Endodermal cell (in vitro differentiated cells): ENCODE data around the gene MFN1. TPM values are rescaled to one million over a fixed set of nuclear protein-coding genes. Genes with fewer than 3 reads are reported as not detected.

ENCODE experiments used
- DNase-seq: peaks from one replicate; pipeline ENCODE4 v3.0.0-alpha.2; 2017
- H3K27ac ChIP-seq: 2 replicates; pipeline ENCODE4 v1.5.1; 2013; ENCODE audit warnings: mild to moderate bottlenecking, low read depth, low read length, moderate library complexity
- H3K27me3 ChIP-seq: 2 replicates; pipeline ENCODE4 v1.6.1; 2013; ENCODE audit warnings: mild to moderate bottlenecking, low read length, moderate library complexity; ENCODE audit not compliant: insufficient read depth, control insufficient read depth, poor library complexity, severe bottlenecking
- H3K36me3 ChIP-seq: 2 replicates; pipeline ENCODE4 v1.7.0; 2013; ENCODE audit warnings: mild to moderate bottlenecking, low read length, moderate library complexity; ENCODE audit not compliant: control insufficient read depth, insufficient read depth
- H3K4me1 ChIP-seq: one replicate; pipeline ENCODE4 v1.7.0; 2013; ENCODE audit warnings: low read length; ENCODE audit not compliant: control insufficient read depth, insufficient read depth
- H3K4me3 ChIP-seq: 2 replicates; pipeline ENCODE4 v1.5.1; 2013; ENCODE audit warnings: mild to moderate bottlenecking, low read length, moderate library complexity
- H3K9ac ChIP-seq: 2 replicates; pipeline ENCODE4 v1.6.1; 2013; ENCODE audit warnings: mild to moderate bottlenecking, low read length, moderate library complexity; ENCODE audit not compliant: poor library complexity, severe bottlenecking; ENCODE audit errors: extremely low read depth
- H3K9me3 ChIP-seq: 2 replicates; pipeline ENCODE4 v1.6.1; 2013; ENCODE audit warnings: mild to moderate bottlenecking, low read length, moderate library complexity; ENCODE audit not compliant: control insufficient read depth
- H3K27ac Mint-ChIP-seq: 2 replicates; pipeline ENCODE4 v1.8.0; 2020; ENCODE audit warnings: mixed read lengths
- H3K27me3 Mint-ChIP-seq: 2 replicates; pipeline ENCODE4 v1.8.0; 2021; ENCODE audit warnings: mild to moderate bottlenecking, mixed read lengths; ENCODE audit not compliant: insufficient read depth
- H3K36me3 Mint-ChIP-seq: 2 replicates; pipeline ENCODE4 v1.8.0; 2020; ENCODE audit warnings: low read depth, mixed read lengths
- H3K4me1 Mint-ChIP-seq: 2 replicates; pipeline ENCODE4 v1.8.0; 2020; ENCODE audit warnings: mixed read lengths
- H3K4me3 Mint-ChIP-seq: 2 replicates; pipeline ENCODE4 v1.8.0; 2020; ENCODE audit warnings: mild to moderate bottlenecking, moderate library complexity, mixed read lengths
- H3K9me3 Mint-ChIP-seq: 2 replicates; pipeline ENCODE4 v1.8.0; 2020; ENCODE audit warnings: mild to moderate bottlenecking, mixed read lengths
- CTCF ChIP-seq: fragments of 200-600 bp; sonication (generic); conservative IDR thresholded peaks from 2 replicates; pipeline ENCODE4 v1.5.0; 2021; ENCODE audit warnings: antibody characterized with exemption, mild to moderate bottlenecking
- WGBS, 2 experiments: methylation state at CpG; one replicate each; pipeline versions ENCODE4 v1.1.5 to v1.1.7; 2013; ENCODE audit warnings: missing lambda C conversion rate in 2 of 2, mixed read lengths in 1 of 2; ENCODE audit not compliant: insufficient coverage in 1 of 2, insufficient read length in 1 of 2; 5-methylcytosine and 5-hydroxymethylcytosine counted together
- total RNA-seq, 2 donors: library from RNA; stranded (reverse); fragmentation: NEBNext Ultra II Directional in 1 of 2; extraction: Animal tissue kit (Norgen Biotek cat#: 25700) in 1 of 2; gene quantifications; 2 replicates in 1 of 2; 3 replicates in 1 of 2; pipeline ENCODE4 v1.2.1, GENCODE V29; 2021

The MFN1 gene
- total RNA-seq, 2 donors from 2014 or later: 42.9 to 45.1 TPM

GRCh38 chr3:179336345-179336929, 11.1 kb upstream of the MFN1 start:
- Histone ChIP-seq H3K9me3 (no peaks in the 10 kb centered on the region), H3K9ac (no peak overlapping the region), H3K27me3 (no peaks in the 10 kb centered on the region), H3K4me1 (no peaks in the 10 kb centered on the region), H3K4me3 (no peak overlapping the region), H3K36me3 (peaks cover 53% of the 10 kb centered on the region), H3K27ac (no peak overlapping the region)
- TF ChIP-seq CTCF: no peak
- DNase-seq: no peak
- H3K4me3 Mint-ChIP-seq: no peak overlapping the region
- WGBS, 2 experiments: 33% methylated on average over 1 of the region's 1 CpG; no CpG with 5 or more reads in 1 of the 2 experiments
- H3K36me3 Mint-ChIP-seq: peaks cover 73% of the 10 kb centered on the region
- H3K27ac Mint-ChIP-seq: no peak overlapping the region
- no peaks in the 10 kb centered on the region for H3K4me1 Mint-ChIP-seq
- no peaks in the 10 kb centered on the region for H3K27me3 Mint-ChIP-seq
- no peaks in the 10 kb centered on the region for H3K9me3 Mint-ChIP-seq

GRCh38 chr3:179348325-179349013, 960 bp downstream of the MFN1 start:
- peak overlapping the region; percentile 64 for H3K9ac ChIP-seq
- no peak for DNase-seq
- TF ChIP-seq CTCF: no peak
- Mint-ChIP-seq H3K4me1 (peaks cover 9% of the 10 kb centered on the region), H3K36me3 (peaks cover 23% of the 10 kb centered on the region), H3K4me3 (peak overlapping the region; percentile 96), H3K27me3 (no peaks in the 10 kb centered on the region), H3K9me3 (no peaks in the 10 kb centered on the region), H3K27ac (peak overlapping the region; percentile 98)
- 55 to 79% methylated on average over 3 to 5 of the region's 5 CpGs for WGBS, 2 experiments
- no peaks in the 10 kb centered on the region for H3K9me3 ChIP-seq
- peaks cover 17% of the 10 kb centered on the region for H3K36me3 ChIP-seq
- H3K4me1 ChIP-seq: no peaks in the 10 kb centered on the region
- peak overlapping the region; percentile 97 for H3K4me3 ChIP-seq
- no peaks in the 10 kb centered on the region for H3K27me3 ChIP-seq
- H3K27ac ChIP-seq: no peak overlapping the region

GRCh38 chr3:179355996-179356395, 8.5 kb downstream of the MFN1 start:
- no peaks in the 10 kb centered on the region for H3K27me3 Mint-ChIP-seq
- Histone ChIP-seq H3K36me3 (peaks cover 71% of the 10 kb centered on the region), H3K4me1 (no peaks in the 10 kb centered on the region), H3K9ac (no peak overlapping the region), H3K4me3 (no peak overlapping the region), H3K27me3 (no peaks in the 10 kb centered on the region), H3K9me3 (no peaks in the 10 kb centered on the region), H3K27ac (no peak overlapping the region)
- TF ChIP-seq CTCF: no peak
- 95% methylated on average over 1 of the region's 1 CpG; no CpG with 5 or more reads in 1 of the 2 experiments for WGBS, 2 experiments
- H3K36me3 Mint-ChIP-seq: peaks cover 73% of the 10 kb centered on the region
- H3K9me3 Mint-ChIP-seq: no peaks in the 10 kb centered on the region
- no peak overlapping the region for H3K27ac Mint-ChIP-seq
- H3K4me1 Mint-ChIP-seq: peaks cover 5% of the 10 kb centered on the region
- no peak overlapping the region for H3K4me3 Mint-ChIP-seq
- no peak for DNase-seq
